Measurements from ENCODE around the gene XPO4.

Gene XPO4

DNA sequence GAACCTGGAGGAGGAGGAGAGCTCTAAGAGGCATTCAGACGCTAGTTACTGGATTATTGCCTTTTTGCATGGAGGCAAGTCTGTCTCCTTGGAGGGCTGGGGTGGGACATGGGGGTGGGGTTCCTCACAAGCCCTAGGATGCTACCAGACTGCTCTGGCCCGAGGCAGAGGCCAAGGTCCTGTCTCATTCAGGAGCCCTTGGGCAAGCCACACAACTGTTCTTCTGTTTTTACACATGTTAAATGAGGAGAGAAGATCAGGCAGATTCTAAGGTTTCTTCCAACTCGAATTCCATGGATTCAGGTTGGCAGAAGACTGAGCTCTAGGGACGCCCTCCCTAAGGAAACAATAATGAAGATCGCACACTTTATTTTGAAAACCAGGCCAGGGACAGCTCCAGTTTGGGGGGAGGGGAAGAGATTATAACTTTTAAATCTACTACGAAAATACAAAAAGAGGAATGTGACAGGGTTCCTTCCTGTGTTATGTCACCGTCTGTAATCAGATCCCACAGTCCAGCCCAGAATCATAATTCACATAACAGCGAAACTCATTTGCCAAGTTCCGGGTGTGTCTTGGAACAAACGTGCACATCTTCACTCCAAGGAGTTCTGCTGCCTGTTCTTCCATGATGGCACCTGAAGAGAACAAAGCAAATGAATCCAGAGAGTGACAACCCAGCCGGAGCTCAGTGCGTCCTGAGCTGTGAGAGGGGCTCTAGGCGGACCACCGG, 173.8 kb downstream of the XPO4 start:
- H3K9me3 ChIP-seq (ENCODE audit: severe bottlenecking) = no peaks in the 10 kb centered on the region
- DNase-seq (ENCODE audit: low spot score) = no peak
- H3K4me3 ChIP-seq (ENCODE audit: severe bottlenecking) = no peak overlapping the region
- H3K36me3 ChIP-seq (ENCODE audit: low read depth) = no peaks in the 10 kb centered on the region
- H3K27me3 ChIP-seq (ENCODE audit: insufficient read depth, poor library complexity, severe bottlenecking) = no peaks in the 10 kb centered on the region
- TF ChIP-seq, protein P1, sequence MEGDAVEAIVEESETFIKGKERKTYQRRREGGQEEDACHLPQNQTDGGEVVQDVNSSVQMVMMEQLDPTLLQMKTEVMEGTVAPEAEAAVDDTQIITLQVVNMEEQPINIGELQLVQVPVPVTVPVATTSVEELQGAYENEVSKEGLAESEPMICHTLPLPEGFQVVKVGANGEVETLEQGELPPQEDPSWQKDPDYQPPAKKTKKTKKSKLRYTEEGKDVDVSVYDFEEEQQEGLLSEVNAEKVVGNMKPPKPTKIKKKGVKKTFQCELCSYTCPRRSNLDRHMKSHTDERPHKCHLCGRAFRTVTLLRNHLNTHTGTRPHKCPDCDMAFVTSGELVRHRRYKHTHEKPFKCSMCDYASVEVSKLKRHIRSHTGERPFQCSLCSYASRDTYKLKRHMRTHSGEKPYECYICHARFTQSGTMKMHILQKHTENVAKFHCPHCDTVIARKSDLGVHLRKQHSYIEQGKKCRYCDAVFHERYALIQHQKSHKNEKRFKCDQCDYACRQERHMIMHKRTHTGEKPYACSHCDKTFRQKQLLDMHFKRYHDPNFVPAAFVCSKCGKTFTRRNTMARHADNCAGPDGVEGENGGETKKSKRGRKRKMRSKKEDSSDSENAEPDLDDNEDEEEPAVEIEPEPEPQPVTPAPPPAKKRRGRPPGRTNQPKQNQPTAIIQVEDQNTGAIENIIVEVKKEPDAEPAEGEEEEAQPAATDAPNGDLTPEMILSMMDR (IDR thresholded peaks at IDR 0.05; ENCODE audit: poor library complexity, severe bottlenecking) = no peak
- no peak overlapping the region for H3K27ac ChIP-seq (ENCODE audit: poor library complexity, severe bottlenecking)
- H3K4me1 ChIP-seq (ENCODE audit: insufficient read depth, poor library complexity, severe bottlenecking) = no peaks in the 10 kb centered on the region
- no peak for ATAC-seq (ENCODE audit: low read depth)

GRCh38 chr13:20727856-20728255, 174.7 kb downstream of the XPO4 start:
- H3K27ac ChIP-seq (ENCODE audit: poor library complexity, severe bottlenecking) = no peak overlapping the region

More at GRCh38 chr13:20727856-20728255, 174.7 kb downstream of the XPO4 start:
- ATAC-seq (ENCODE audit: low read depth) = no peak
- TF ChIP-seq, protein P1 (IDR thresholded peaks at IDR 0.05; ENCODE audit: poor library complexity, severe bottlenecking) = no peak
- Histone ChIP-seq H3K4me3 (ENCODE audit: severe bottlenecking) (no peak overlapping the region), H3K9me3 (ENCODE audit: severe bottlenecking) (no peaks in the 10 kb centered on the region), H3K36me3 (ENCODE audit: low read depth) (no peaks in the 10 kb centered on the region), H3K27me3 (ENCODE audit: insufficient read depth, poor library complexity, severe bottlenecking) (no peaks in the 10 kb centered on the region), H3K4me1 (ENCODE audit: insufficient read depth, poor library complexity, severe bottlenecking) (no peaks in the 10 kb centered on the region)
- DNase-seq (ENCODE audit: low spot score) = no peak
